Endothelial cell (in vitro differentiated cells): ENCODE results near the gene MASP1. TPM values are rescaled to one million over a fixed set of nuclear protein-coding genes. Genes with fewer than 3 reads are reported as not detected.

Experiments used
- DNase-seq: peaks from one replicate; pipeline ENCODE4 v3.0.0; 2021; ENCODE audit warnings: low spot score
- H3K27ac Mint-ChIP-seq: one replicate; pipeline ENCODE4 v1.8.0; 2021; ENCODE audit warnings: mixed read lengths, inconsistent platforms; ENCODE audit not compliant: unreplicated experiment
- H3K27me3 Mint-ChIP-seq: one replicate; pipeline ENCODE4 v1.8.0; 2021; ENCODE audit warnings: mild to moderate bottlenecking, moderate library complexity, mixed read lengths, inconsistent platforms; ENCODE audit not compliant: unreplicated experiment
- H3K36me3 Mint-ChIP-seq: one replicate; pipeline ENCODE4 v1.8.0; 2021; ENCODE audit warnings: mild to moderate bottlenecking, low read depth, mixed read lengths, inconsistent platforms; ENCODE audit not compliant: unreplicated experiment
- H3K4me1 Mint-ChIP-seq: one replicate; pipeline ENCODE4 v1.8.0; 2021; ENCODE audit warnings: mild to moderate bottlenecking, mixed read lengths, inconsistent platforms; ENCODE audit not compliant: unreplicated experiment
- H3K4me3 Mint-ChIP-seq: one replicate; pipeline ENCODE4 v1.8.0; 2021; ENCODE audit warnings: mild to moderate bottlenecking, mixed read lengths, inconsistent platforms; ENCODE audit not compliant: unreplicated experiment
- H3K9me3 Mint-ChIP-seq: one replicate; pipeline ENCODE4 v1.8.0; 2021; ENCODE audit warnings: mixed read lengths, inconsistent platforms; ENCODE audit not compliant: unreplicated experiment
- total RNA-seq: library from RNA; stranded (reverse); fragmentation: NEBNext Ultra II Directional; extraction: Animal tissue kit (Norgen Biotek cat#: 25700); gene quantifications from one replicate; pipeline ENCODE4 v1.2.1, GENCODE V29; 2021; ENCODE audit not compliant: unreplicated experiment
- TF ChIP-seq, protein P1 (sequence below): fragments of 200-600 bp; sonication (generic); IDR thresholded peaks from one replicate; pipeline ENCODE4 v1.5.0; 2021; ENCODE audit warnings: antibody characterized with exemption; ENCODE audit not compliant: unreplicated experiment

Gene MASP1
- total RNA-seq, 1 donor from 2014 or later: 0.56 TPM

DNA sequence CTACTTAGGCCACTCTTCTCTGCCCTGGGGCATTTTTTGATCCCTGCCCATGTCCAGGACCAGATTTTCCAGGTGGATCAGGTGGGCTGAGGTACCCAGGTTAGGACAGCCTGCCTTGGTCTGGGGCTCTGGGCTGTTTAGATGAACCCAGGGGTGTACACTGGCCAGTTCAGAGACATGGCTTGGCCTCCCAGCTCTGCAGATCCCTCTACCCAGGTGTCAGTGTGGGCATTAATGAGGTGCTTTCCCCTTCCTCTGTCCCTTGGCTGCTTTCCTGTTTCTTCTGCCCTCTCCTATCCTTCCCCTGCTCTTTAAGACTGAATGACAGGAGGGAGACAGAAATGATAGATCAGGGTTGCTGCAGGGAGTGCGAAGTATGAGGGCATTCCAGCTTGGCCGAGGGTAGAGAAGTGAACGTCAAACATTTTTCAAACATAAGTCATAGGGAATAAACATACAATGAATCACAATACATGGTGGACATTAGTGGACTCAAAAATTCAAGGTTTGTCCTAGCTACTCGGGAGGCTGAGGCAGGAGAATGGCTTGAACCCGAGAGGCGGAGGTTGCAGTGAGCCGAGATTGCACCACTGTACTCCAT is 63.8 kb downstream of the MASP1 start:
- Mint-ChIP-seq H3K4me1 (no peaks in the 10 kb centered on the region), H3K9me3 (no peaks in the 10 kb centered on the region), H3K36me3 (no peaks in the 10 kb centered on the region), H3K27me3 (peaks cover 4% of the 10 kb centered on the region), H3K4me3 (no peak overlapping the region), H3K27ac (no peak overlapping the region)
- TF ChIP-seq, protein P1, sequence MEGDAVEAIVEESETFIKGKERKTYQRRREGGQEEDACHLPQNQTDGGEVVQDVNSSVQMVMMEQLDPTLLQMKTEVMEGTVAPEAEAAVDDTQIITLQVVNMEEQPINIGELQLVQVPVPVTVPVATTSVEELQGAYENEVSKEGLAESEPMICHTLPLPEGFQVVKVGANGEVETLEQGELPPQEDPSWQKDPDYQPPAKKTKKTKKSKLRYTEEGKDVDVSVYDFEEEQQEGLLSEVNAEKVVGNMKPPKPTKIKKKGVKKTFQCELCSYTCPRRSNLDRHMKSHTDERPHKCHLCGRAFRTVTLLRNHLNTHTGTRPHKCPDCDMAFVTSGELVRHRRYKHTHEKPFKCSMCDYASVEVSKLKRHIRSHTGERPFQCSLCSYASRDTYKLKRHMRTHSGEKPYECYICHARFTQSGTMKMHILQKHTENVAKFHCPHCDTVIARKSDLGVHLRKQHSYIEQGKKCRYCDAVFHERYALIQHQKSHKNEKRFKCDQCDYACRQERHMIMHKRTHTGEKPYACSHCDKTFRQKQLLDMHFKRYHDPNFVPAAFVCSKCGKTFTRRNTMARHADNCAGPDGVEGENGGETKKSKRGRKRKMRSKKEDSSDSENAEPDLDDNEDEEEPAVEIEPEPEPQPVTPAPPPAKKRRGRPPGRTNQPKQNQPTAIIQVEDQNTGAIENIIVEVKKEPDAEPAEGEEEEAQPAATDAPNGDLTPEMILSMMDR: no peak
- no peak for DNase-seq

DNA sequence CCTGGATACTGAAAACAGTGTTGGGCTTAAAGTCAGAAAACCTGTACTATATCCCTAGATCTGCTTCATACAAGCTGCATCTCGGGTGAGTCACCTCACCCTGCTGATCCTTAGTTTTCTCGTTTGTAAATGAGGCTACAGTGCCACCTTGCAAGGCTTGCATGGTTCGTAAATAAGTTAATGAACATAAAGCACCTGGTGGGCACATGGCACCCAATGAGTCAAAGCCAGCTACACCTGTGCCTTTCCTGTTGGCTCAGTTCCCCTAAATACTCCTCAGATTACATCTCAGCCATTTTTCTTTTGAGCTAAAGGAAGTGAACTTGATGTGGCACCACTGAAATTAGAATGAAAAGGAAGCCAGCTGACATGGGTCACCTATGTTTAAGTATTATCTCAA is 67.7 kb downstream of the MASP1 start:
- DNase-seq: no peak
- Mint-ChIP-seq H3K4me1 (no peaks in the 10 kb centered on the region), H3K9me3 (no peaks in the 10 kb centered on the region), H3K27me3 (peaks cover 3% of the 10 kb centered on the region), H3K4me3 (no peak overlapping the region), H3K27ac (no peak overlapping the region), H3K36me3 (no peaks in the 10 kb centered on the region)
- TF ChIP-seq, protein P1: no peak

DNA sequence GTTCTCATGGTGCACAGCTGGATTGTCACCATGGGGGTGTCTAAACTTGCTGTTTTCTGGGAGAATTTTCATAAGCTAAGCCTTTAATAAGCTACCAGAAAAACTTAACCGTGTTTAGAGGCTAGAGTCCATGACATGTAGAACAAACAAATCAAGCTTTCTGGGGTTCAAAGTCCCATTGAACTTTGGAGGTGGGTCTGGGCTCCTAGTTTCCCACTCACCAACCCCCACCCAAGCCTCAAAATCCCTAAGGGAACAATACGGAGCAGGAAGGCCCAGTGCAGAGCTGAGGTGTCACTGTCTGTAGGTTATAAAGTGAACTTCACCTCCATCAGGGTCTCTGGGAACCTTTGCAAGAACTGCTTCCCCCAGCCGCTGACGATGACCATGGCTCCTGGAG is 68.7 kb downstream of the MASP1 start:
- no peak overlapping the region for H3K27ac Mint-ChIP-seq
- H3K9me3 Mint-ChIP-seq: no peaks in the 10 kb centered on the region
- DNase-seq: no peak
- peaks cover 3% of the 10 kb centered on the region for H3K27me3 Mint-ChIP-seq
- H3K4me3 Mint-ChIP-seq: no peak overlapping the region
- no peaks in the 10 kb centered on the region for H3K4me1 Mint-ChIP-seq
- TF ChIP-seq, protein P1: no peak
- H3K36me3 Mint-ChIP-seq: no peaks in the 10 kb centered on the region

DNA sequence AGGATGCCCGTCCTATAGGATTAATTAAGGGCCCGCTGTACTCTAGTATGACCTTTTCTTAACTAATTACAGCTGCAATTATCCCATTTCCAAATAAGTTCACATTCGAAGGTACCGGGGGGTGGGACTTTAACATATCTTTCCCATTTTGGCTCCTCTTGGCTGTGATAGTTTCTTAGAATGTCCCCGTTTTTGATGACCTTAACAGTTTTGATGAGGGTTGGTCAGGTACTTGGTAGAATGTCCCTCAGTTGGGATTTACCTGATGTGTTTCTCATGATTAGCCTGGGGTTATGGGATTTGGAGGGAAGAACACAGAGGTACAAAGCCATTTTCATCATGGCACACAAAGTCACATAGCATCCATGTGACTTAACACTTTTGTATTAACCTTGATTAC is 76.1 kb downstream of the MASP1 start:
- TF ChIP-seq, protein P1: no peak
- H3K36me3 Mint-ChIP-seq: no peaks in the 10 kb centered on the region
- H3K4me3 Mint-ChIP-seq: no peak overlapping the region
- H3K27ac Mint-ChIP-seq: no peak overlapping the region
- H3K9me3 Mint-ChIP-seq: no peaks in the 10 kb centered on the region
- H3K4me1 Mint-ChIP-seq: no peaks in the 10 kb centered on the region
- no peak for DNase-seq
- peaks cover 3% of the 10 kb centered on the region for H3K27me3 Mint-ChIP-seq

DNA sequence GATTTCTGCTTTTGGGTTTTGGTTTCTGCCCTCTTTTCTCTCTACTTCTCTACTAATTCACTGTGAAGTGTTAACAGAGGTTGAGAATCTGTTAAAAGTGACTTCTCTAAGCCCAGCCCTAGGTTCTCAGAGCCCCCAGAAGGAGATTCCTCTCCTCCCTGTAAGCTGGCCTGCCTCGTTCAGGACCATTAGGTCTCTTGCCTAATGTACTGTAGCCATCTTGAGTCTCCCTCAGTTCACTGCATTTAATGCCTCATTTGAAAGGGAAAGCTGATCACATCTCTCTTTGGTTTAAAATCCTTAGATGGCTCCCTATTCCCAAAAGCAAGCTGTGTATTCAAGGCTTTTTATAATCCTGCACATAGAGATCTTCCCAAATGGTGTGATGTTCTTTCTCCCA is 77.9 kb downstream of the MASP1 start:
- DNase-seq: no peak
- no peaks in the 10 kb centered on the region for H3K36me3 Mint-ChIP-seq
- H3K27me3 Mint-ChIP-seq: peaks cover 3% of the 10 kb centered on the region
- no peaks in the 10 kb centered on the region for H3K4me1 Mint-ChIP-seq
- TF ChIP-seq, protein P1: no peak
- no peak overlapping the region for H3K27ac Mint-ChIP-seq
- no peak overlapping the region for H3K4me3 Mint-ChIP-seq
- no peaks in the 10 kb centered on the region for H3K9me3 Mint-ChIP-seq
